Measurements from ENCODE around the gene YWHAG. TPM values are rescaled to one million over a fixed set of nuclear protein-coding genes. Genes with fewer than 3 reads are reported as not detected.

YWHAG gene
- total RNA-seq, 1 experiment from 2014 or later, result 192 TPM

- TF ChIP-seq ZNF138 (CRISPR knock-in tag; conservative IDR thresholded peaks at IDR 0.05), result no peak
- TF ChIP-seq KAT7 (CRISPR knock-in tag; IDR thresholded peaks at IDR 0.05; ENCODE audit: borderline replicate concordance), result no peak
Observed at GRCh38 chr7:76400248-76400647, 41.5 kb upstream of the YWHAG start (continued).

- ChIA-PET CTCF (no interaction called here), POLR2A (no interaction called here)
- ATAC-seq, result peak; percentile 40
- Mint-ChIP-seq H3K27ac (no peak overlapping the region), H3K4me1 (peaks cover 31% of the 10 kb centered on the region), H3K36me3 (no peaks in the 10 kb centered on the region), H3K4me3 (peak overlapping the region; percentile 36), H3K27me3 (ENCODE audit: low read depth) (peaks cover 10% of the 10 kb centered on the region), H3K9me3 (no peaks in the 10 kb centered on the region)
- DNase-seq (ENCODE audit: low spot score), result peak; percentile 82
- peak; percentile 59 for TF ChIP-seq ZNF121 (CRISPR knock-in tag; IDR thresholded peaks at IDR 0.05)
- TF ChIP-seq CREB1 (CRISPR knock-in tag; IDR thresholded peaks at IDR 0.05), result peak; percentile 79; the same call in 1 of the 2 replicates
- TF ChIP-seq ZNF263 (CRISPR knock-in tag; IDR thresholded peaks at IDR 0.05; ENCODE audit: low read depth), result peak; percentile 66; the same call in 1 of the 2 replicates
- no peak for TF ChIP-seq ATF2 (CRISPR knock-in tag; IDR thresholded peaks at IDR 0.05; ENCODE audit: borderline replicate concordance, low read depth)
- no peak for TF ChIP-seq GABPB1 (CRISPR knock-in tag; IDR thresholded peaks at IDR 0.05)
- no peak for TF ChIP-seq ZBTB43 (CRISPR knock-in tag; IDR thresholded peaks at IDR 0.05)
- peak; percentile 96 for TF ChIP-seq FOXP4 (CRISPR knock-in tag; IDR thresholded peaks at IDR 0.05)
- no peak for TF ChIP-seq PREB (CRISPR knock-in tag; IDR thresholded peaks at IDR 0.05; ENCODE audit: borderline replicate concordance)
- TF ChIP-seq SMAD3 (CRISPR knock-in tag; IDR thresholded peaks at IDR 0.05; ENCODE audit: borderline replicate concordance), result peak; percentile 90
- no peak for TF ChIP-seq USF2 (CRISPR knock-in tag; IDR thresholded peaks at IDR 0.05)
- peak; percentile 86; the same call in 1 of the 2 replicates for TF ChIP-seq E2F1 (CRISPR knock-in tag; IDR thresholded peaks at IDR 0.05)
- peak; percentile 84; the same call in 1 of the 2 replicates for TF ChIP-seq E2F5 (CRISPR knock-in tag; IDR thresholded peaks at IDR 0.05)
- no peak for TF ChIP-seq ATF3 (CRISPR knock-in tag; conservative IDR thresholded peaks at IDR 0.05)
- TF ChIP-seq FOXJ3 (CRISPR knock-in tag; IDR thresholded peaks at IDR 0.05; ENCODE audit: borderline replicate concordance), result 0 out of 2 replicates have a peak, but pooled peaks have one; percentile 75
- no peak for TF ChIP-seq CTCF (IDR thresholded peaks at IDR 0.05)
- no peak for TF ChIP-seq MYBL2 (CRISPR knock-in tag; IDR thresholded peaks at IDR 0.05)
Observed at GRCh38 chr7:76397409-76398183, 38.8 kb upstream of the YWHAG start.
